Fibroblast of villous mesenchyme (primary cell): ENCODE measurements around the gene CPLX3. TPM values are rescaled to one million over a fixed set of nuclear protein-coding genes. Genes with fewer than 3 reads are reported as not detected.

Experiments
- DNase-seq: peaks from one replicate; pipeline ENCODE4 v3.0.0-alpha.2; 2010; ENCODE audit warnings: low read depth
- H3K4me3 ChIP-seq: 2 replicates; pipeline ENCODE4 v1.5.1; 2011; ENCODE audit warnings: low read depth, mild to moderate bottlenecking, low read length
- total RNA-seq: library from RNA; depleted of rRNA; stranded (reverse); fragments of >200 nt; gene quantifications from 2 replicates; pipeline ENCODE4 v1.2.3, GENCODE V29; 2012
- TF ChIP-seq, protein P1 (sequence below): IDR thresholded peaks from 2 replicates; pipeline ENCODE4 v1.5.1; 2012; ENCODE audit warnings: low read depth, mild to moderate bottlenecking, low read length; ENCODE audit not compliant: insufficient read depth

The CPLX3 gene
- total RNA-seq, 1 donor: not detected

- TF ChIP-seq, protein P1, sequence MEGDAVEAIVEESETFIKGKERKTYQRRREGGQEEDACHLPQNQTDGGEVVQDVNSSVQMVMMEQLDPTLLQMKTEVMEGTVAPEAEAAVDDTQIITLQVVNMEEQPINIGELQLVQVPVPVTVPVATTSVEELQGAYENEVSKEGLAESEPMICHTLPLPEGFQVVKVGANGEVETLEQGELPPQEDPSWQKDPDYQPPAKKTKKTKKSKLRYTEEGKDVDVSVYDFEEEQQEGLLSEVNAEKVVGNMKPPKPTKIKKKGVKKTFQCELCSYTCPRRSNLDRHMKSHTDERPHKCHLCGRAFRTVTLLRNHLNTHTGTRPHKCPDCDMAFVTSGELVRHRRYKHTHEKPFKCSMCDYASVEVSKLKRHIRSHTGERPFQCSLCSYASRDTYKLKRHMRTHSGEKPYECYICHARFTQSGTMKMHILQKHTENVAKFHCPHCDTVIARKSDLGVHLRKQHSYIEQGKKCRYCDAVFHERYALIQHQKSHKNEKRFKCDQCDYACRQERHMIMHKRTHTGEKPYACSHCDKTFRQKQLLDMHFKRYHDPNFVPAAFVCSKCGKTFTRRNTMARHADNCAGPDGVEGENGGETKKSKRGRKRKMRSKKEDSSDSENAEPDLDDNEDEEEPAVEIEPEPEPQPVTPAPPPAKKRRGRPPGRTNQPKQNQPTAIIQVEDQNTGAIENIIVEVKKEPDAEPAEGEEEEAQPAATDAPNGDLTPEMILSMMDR: no peak
- peak overlapping the region; percentile 54 for H3K4me3 ChIP-seq
- no peak for DNase-seq
Observed at GRCh38 chr15:74843445-74843828, 17.0 kb downstream of the CPLX3 start.

- DNase-seq: no peak
- no peak overlapping the region for H3K4me3 ChIP-seq
Observed at GRCh38 chr15:74843891-74844299, 17.5 kb downstream of the CPLX3 start.

GRCh38 chr15:74844319-74845207 is 18.1 kb downstream of the CPLX3 start:
- H3K4me3 ChIP-seq: no peak overlapping the region
- TF ChIP-seq, protein P1: no peak
- no peak for DNase-seq

More at GRCh38 chr15:74843891-74844299, 17.5 kb downstream of the CPLX3 start:
- TF ChIP-seq, protein P1: no peak

DNA sequence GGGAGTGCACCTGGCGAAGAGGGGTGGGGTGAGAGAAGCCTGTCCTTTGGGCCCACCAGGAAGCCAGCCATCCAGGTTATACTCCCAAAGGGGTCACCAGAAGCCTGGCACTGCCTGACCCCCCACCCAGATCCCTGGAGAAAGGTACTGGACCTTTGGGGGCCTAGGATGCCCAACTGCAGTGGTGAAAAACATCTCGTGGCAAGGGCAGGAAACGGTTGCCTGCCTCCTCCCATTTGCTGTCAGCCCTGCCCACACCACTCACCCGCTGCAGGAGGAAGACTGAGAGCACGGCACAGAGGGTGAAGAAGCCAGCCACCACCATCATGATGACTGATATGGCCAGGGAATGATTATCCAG is 18.8 kb downstream of the CPLX3 start:
- no peak for DNase-seq
- TF ChIP-seq, protein P1: no peak
- no peak overlapping the region for H3K4me3 ChIP-seq

- no peak overlapping the region for H3K4me3 ChIP-seq
- TF ChIP-seq, protein P1: no peak
- DNase-seq: no peak
Observed at GRCh38 chr15:74845581-74845980, 19.2 kb downstream of the CPLX3 start.

GRCh38 chr15:74847432-74847831 is 21.0 kb downstream of the CPLX3 start:
- TF ChIP-seq, protein P1: no peak
- H3K4me3 ChIP-seq: no peak overlapping the region

More at GRCh38 chr15:74847432-74847831, 21.0 kb downstream of the CPLX3 start:
- no peak for DNase-seq
